ENCODE data around the gene BZW2.

BZW2 gene

DNA sequence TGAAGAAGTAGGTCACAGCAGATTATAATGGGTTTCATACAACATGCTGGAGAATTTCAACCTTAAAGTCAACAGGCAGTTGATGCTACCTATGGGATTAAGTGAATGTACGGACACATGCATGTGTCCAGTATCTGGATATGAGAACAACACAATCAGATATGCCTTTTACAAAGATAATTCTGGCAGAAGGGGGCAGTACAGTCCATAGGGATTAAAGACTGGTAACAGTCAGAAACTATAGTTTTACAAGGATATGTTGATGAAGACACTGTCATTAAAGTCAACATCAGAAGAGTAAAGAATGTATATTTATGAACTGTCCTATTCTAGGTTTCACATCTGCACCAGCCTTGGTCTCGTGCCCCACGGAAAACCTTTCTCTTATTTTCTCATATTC, 41.9 kb upstream of the BZW2 start:
- Histone ChIP-seq H3K4me1 (ENCODE audit: control insufficient read depth, insufficient read depth, low read depth, low read length) (peaks cover 2% of the 10 kb centered on the region), H3K79me1 (replicated peaks; ENCODE audit: low read length, poor library complexity, severe bottlenecking) (peaks cover 10% of the 10 kb centered on the region), H3K36me3 (ENCODE audit: control insufficient read depth in 1 of 2, insufficient read depth in 2 of 2, low read depth in 1 of 2, low read length in 2 of 2) (peaks cover 19 to 80% of the 10 kb centered on the region in 2 experiments), H2BK12ac (ENCODE audit: low read length in 2 of 2) (no peak overlapping the region), H2AFZ (ENCODE audit: low read depth, low read length) (no peak overlapping the region), H2AK5ac (ENCODE audit: low read length, severe bottlenecking) (no peak overlapping the region), H3K14ac (ENCODE audit: low read length in 2 of 2) (no peak overlapping the region), H4K8ac (ENCODE audit: low read length) (no peak overlapping the region), H2BK15ac (ENCODE audit: low read depth, poor library complexity, severe bottlenecking) (no peak overlapping the region), H3K23ac (ENCODE audit: low read length in 2 of 2) (no peak overlapping the region), H3K9ac (ENCODE audit: low read length) (no peak overlapping the region), H2BK120ac (ENCODE audit: low read depth, low read length) (no peak overlapping the region), H3K4me3 (ENCODE audit: insufficient read depth in 1 of 2, low read depth in 1 of 2, low read length in 2 of 2) (no peak overlapping the region), H3K9me3 (ENCODE audit: control insufficient read depth, low read length) (no peaks in the 10 kb centered on the region), H3K4ac (ENCODE audit: low read depth in 1 of 2, low read length in 2 of 2) (no peak overlapping the region), H3K4me2 (ENCODE audit: low read length, poor library complexity, severe bottlenecking) (no peak overlapping the region), H2BK5ac (ENCODE audit: low read depth, low read length, poor library complexity, severe bottlenecking) (no peak overlapping the region), H3K27me3 (ENCODE audit: control insufficient read depth in 1 of 2, insufficient read depth in 1 of 2, low read length in 2 of 2) (no peaks in the 10 kb centered on the region), H3K27ac (ENCODE audit: low read length, poor library complexity, severe bottlenecking) (no peak overlapping the region), H4K91ac (ENCODE audit: low read length) (no peak overlapping the region), H3K18ac (ENCODE audit: low read depth in 1 of 2, low read length in 2 of 2) (no peak overlapping the region)
- DNase-seq: peak; percentile 28
- WGBS: 100% methylated on average over 3 of the region's 3 CpGs

DNA sequence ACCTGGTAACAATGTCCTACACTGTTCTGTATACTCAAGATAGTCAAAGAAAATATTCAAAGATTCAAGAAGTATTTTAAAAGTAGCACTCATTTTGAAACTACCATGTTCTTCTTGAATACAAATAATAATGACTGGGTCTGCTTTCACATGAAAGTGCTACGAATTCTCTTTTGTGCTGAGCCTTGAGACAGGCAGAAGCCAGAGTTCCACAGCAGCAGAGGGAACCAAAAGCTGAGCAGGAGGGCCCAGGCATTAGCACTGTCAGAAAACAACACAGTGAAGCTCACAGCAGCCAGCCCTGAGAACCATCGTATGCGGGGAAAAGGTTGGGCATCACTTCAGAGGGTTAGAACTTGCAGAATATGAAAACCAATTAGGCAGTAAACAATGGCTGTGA, 39.3 kb upstream of the BZW2 start:
- Histone ChIP-seq H3K4ac (ENCODE audit: low read depth in 1 of 2, low read length in 2 of 2) (no peak overlapping the region), H2BK12ac (ENCODE audit: low read length in 2 of 2) (no peak overlapping the region), H2AFZ (ENCODE audit: low read depth, low read length) (no peak overlapping the region), H3K9ac (ENCODE audit: low read length) (no peak overlapping the region), H3K79me1 (replicated peaks; ENCODE audit: low read length, poor library complexity, severe bottlenecking) (peaks cover 12% of the 10 kb centered on the region), H4K8ac (ENCODE audit: low read length) (no peak overlapping the region), H3K4me1 (ENCODE audit: control insufficient read depth, insufficient read depth, low read depth, low read length) (peaks cover 2% of the 10 kb centered on the region), H3K18ac (ENCODE audit: low read depth in 1 of 2, low read length in 2 of 2) (no peak overlapping the region), H3K27ac (ENCODE audit: low read length, poor library complexity, severe bottlenecking) (no peak overlapping the region), H3K4me3 (ENCODE audit: insufficient read depth in 1 of 2, low read depth in 1 of 2, low read length in 2 of 2) (no peak overlapping the region), H3K9me3 (ENCODE audit: control insufficient read depth, low read length) (no peaks in the 10 kb centered on the region), H3K36me3 (ENCODE audit: control insufficient read depth in 1 of 2, insufficient read depth in 2 of 2, low read depth in 1 of 2, low read length in 2 of 2) (peaks cover 13 to 79% of the 10 kb centered on the region in 2 experiments), H4K91ac (ENCODE audit: low read length) (no peak overlapping the region), H2AK5ac (ENCODE audit: low read length, severe bottlenecking) (no peak overlapping the region), H2BK15ac (ENCODE audit: low read depth, poor library complexity, severe bottlenecking) (no peak overlapping the region), H2BK5ac (ENCODE audit: low read depth, low read length, poor library complexity, severe bottlenecking) (no peak overlapping the region), H3K4me2 (ENCODE audit: low read length, poor library complexity, severe bottlenecking) (no peak overlapping the region), H3K23ac (ENCODE audit: low read length in 2 of 2) (no peak overlapping the region), H3K27me3 (ENCODE audit: control insufficient read depth in 1 of 2, insufficient read depth in 1 of 2, low read length in 2 of 2) (no peaks in the 10 kb centered on the region), H2BK120ac (ENCODE audit: low read depth, low read length) (no peak overlapping the region), H3K14ac (ENCODE audit: low read length in 2 of 2) (no peak overlapping the region)
- 91% methylated on average over 3 of the region's 3 CpGs for WGBS
- DNase-seq: no peak

DNA sequence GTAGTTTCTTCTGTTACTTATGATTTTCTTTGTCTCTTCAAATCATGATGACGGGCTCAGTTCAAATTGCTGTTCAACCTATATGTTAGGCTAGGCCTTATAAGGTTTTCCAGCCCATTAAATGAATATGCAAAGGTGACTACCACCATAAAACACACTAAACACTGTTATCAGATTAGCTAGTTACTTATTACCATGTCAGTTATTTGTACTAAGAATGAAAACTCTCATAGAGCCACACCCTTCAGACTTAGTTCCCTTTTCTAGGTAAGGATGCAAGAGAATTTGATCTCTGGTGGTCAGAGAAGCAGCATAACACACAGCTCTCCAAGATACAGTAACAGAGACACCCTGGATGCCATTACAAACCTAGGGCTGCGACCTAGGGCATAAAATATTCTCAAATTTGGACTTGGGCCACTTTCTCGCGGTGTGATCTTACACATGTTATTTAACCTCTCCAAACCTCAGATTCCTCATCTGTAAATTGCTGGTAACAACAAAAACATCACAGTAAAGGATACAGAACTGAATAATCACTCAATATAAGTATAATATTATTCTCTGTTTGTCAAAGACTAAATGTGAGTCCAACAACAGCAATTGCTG, 36.0 kb upstream of the BZW2 start:
- Histone ChIP-seq H4K91ac (ENCODE audit: low read length) (no peak overlapping the region), H3K18ac (ENCODE audit: low read depth in 1 of 2, low read length in 2 of 2) (no peak overlapping the region), H2BK120ac (ENCODE audit: low read depth, low read length) (no peak overlapping the region), H2AFZ (ENCODE audit: low read depth, low read length) (no peak overlapping the region), H3K4me3 (ENCODE audit: insufficient read depth in 1 of 2, low read depth in 1 of 2, low read length in 2 of 2) (no peak overlapping the region), H3K4me2 (ENCODE audit: low read length, poor library complexity, severe bottlenecking) (no peak overlapping the region), H4K8ac (ENCODE audit: low read length) (no peak overlapping the region), H3K14ac (ENCODE audit: low read length in 2 of 2) (no peak overlapping the region), H3K9me3 (ENCODE audit: control insufficient read depth, low read length) (no peaks in the 10 kb centered on the region), H3K4ac (ENCODE audit: low read depth in 1 of 2, low read length in 2 of 2) (no peak overlapping the region), H3K36me3 (ENCODE audit: control insufficient read depth in 1 of 2, insufficient read depth in 2 of 2, low read depth in 1 of 2, low read length in 2 of 2) (peaks cover 9 to 75% of the 10 kb centered on the region in 2 experiments), H3K4me1 (ENCODE audit: control insufficient read depth, insufficient read depth, low read depth, low read length) (peaks cover 2% of the 10 kb centered on the region), H2BK12ac (ENCODE audit: low read length in 2 of 2) (no peak overlapping the region), H3K9ac (ENCODE audit: low read length) (no peak overlapping the region), H2BK15ac (ENCODE audit: low read depth, poor library complexity, severe bottlenecking) (no peak overlapping the region), H3K79me1 (replicated peaks; ENCODE audit: low read length, poor library complexity, severe bottlenecking) (peaks cover 9% of the 10 kb centered on the region), H3K27me3 (ENCODE audit: control insufficient read depth in 1 of 2, insufficient read depth in 1 of 2, low read length in 2 of 2) (no peaks in the 10 kb centered on the region), H2BK5ac (ENCODE audit: low read depth, low read length, poor library complexity, severe bottlenecking) (no peak overlapping the region), H3K23ac (ENCODE audit: low read length in 2 of 2) (no peak overlapping the region), H3K27ac (ENCODE audit: low read length, poor library complexity, severe bottlenecking) (no peak overlapping the region), H2AK5ac (ENCODE audit: low read length, severe bottlenecking) (no peak overlapping the region)
- DNase-seq: no peak
- 89% methylated on average over 3 of the region's 4 CpGs for WGBS

DNA sequence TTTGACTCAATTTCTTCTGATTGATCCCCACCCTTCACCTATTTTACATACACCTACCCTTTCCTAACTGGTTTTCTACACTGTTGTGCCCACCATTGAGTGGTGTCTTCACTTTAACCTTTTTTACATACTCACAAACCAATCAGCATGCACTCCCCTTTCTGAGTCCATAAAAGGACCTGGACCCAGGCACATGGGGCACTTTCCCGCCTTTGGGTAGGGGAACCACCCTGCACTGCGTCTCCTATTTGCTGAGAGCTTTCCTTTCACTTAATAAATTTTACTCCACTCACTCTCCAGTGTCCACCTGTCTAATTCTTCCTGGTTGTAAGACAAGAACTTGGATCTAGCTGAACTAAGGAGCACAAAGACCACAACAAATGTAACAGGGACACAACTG, 34.3 kb upstream of the BZW2 start:
- peaks cover 11 to 84% of the 10 kb centered on the region in 2 experiments for H3K36me3 ChIP-seq (ENCODE audit: control insufficient read depth in 1 of 2, insufficient read depth in 2 of 2, low read depth in 1 of 2, low read length in 2 of 2)
- peaks cover 11% of the 10 kb centered on the region for H3K79me1 ChIP-seq (replicated peaks; ENCODE audit: low read length, poor library complexity, severe bottlenecking)
- H3K9ac ChIP-seq (ENCODE audit: low read length): no peak overlapping the region
- H2AFZ ChIP-seq (ENCODE audit: low read depth, low read length): no peak overlapping the region
- H2BK5ac ChIP-seq (ENCODE audit: low read depth, low read length, poor library complexity, severe bottlenecking): no peak overlapping the region
- no peak overlapping the region for H3K4me3 ChIP-seq (ENCODE audit: insufficient read depth in 1 of 2, low read depth in 1 of 2, low read length in 2 of 2)
- no peaks in the 10 kb centered on the region for H3K9me3 ChIP-seq (ENCODE audit: control insufficient read depth, low read length)
- H3K18ac ChIP-seq (ENCODE audit: low read depth in 1 of 2, low read length in 2 of 2): no peak overlapping the region
- peaks cover 1% of the 10 kb centered on the region for H3K4me1 ChIP-seq (ENCODE audit: control insufficient read depth, insufficient read depth, low read depth, low read length)
- H2BK120ac ChIP-seq (ENCODE audit: low read depth, low read length): no peak overlapping the region
- no peak overlapping the region for H2BK12ac ChIP-seq (ENCODE audit: low read length in 2 of 2)
- no peak overlapping the region for H3K27ac ChIP-seq (ENCODE audit: low read length, poor library complexity, severe bottlenecking)
- no peak overlapping the region for H3K4ac ChIP-seq (ENCODE audit: low read depth in 1 of 2, low read length in 2 of 2)
- H3K14ac ChIP-seq (ENCODE audit: low read length in 2 of 2): no peak overlapping the region
- no peak for DNase-seq
- H3K27me3 ChIP-seq (ENCODE audit: control insufficient read depth in 1 of 2, insufficient read depth in 1 of 2, low read length in 2 of 2): no peaks in the 10 kb centered on the region
- no peak overlapping the region for H2AK5ac ChIP-seq (ENCODE audit: low read length, severe bottlenecking)
- H3K4me2 ChIP-seq (ENCODE audit: low read length, poor library complexity, severe bottlenecking): no peak overlapping the region
- H3K23ac ChIP-seq (ENCODE audit: low read length in 2 of 2): no peak overlapping the region
- whole genome bisulfite sequencing: 99% methylated on average over 2 of the region's 2 CpGs
- H2BK15ac ChIP-seq (ENCODE audit: low read depth, poor library complexity, severe bottlenecking): no peak overlapping the region
- no peak overlapping the region for H4K8ac ChIP-seq (ENCODE audit: low read length)
- H4K91ac ChIP-seq (ENCODE audit: low read length): no peak overlapping the region

All from mesenchymal stem cell (in vitro differentiated cells and primary cell).